H1 (cell line): ENCODE results near the gene ZNG1A. TPM values are rescaled to one million over a fixed set of nuclear protein-coding genes. Genes with fewer than 3 reads are reported as not detected.

Source experiments
- CTCF ChIA-PET: fragments of 300-600 bp; sonication (Branson Sonifier 250); formaldehyde crosslinking; loops from one replicate; lab custom pipeline; 2021; ENCODE audit not compliant: partially characterized antibody; lab: Charles Lee
- POLR2A ChIA-PET: fragments of 300-600 bp; sonication (Branson Sonifier 250); formaldehyde crosslinking; loops from one replicate; lab custom pipeline; 2021; ENCODE audit warnings: inconsistent platforms; ENCODE audit not compliant: partially characterized antibody; lab: Charles Lee
- DNase-seq, 2 experiments: peaks; one replicate each; pipeline versions ENCODE4 v3.0.0 to v3.0.0-alpha.2; 2010 to 2022; ENCODE audit warnings: low spot score in 2 of 2, low read depth in 1 of 2, mixed read lengths in 1 of 2
- FAIRE-seq: peaks from 2 replicates; lab custom pipeline; 2011; peaks lifted over from hg19 to GRCh38; lab: Jason Lieb, UNC
- H2AFZ ChIP-seq: 2 replicates; pipeline ENCODE4 v1.8.1; 2012; ENCODE audit warnings: low read length, inconsistent platforms
- H2AK5ac ChIP-seq: 2 replicates; pipeline ENCODE4 v1.6.1; 2013; ENCODE audit warnings: low read depth, low read length
- H2BK120ac ChIP-seq: replicated peaks from 2 replicates; pipeline ENCODE3; 2013; ENCODE audit warnings: low read depth, low read length, inconsistent platforms
- H2BK12ac ChIP-seq: 2 replicates; pipeline ENCODE4 v1.6.1; 2013; ENCODE audit warnings: low read depth, low read length
- H2BK15ac ChIP-seq: 2 replicates; pipeline ENCODE4 v1.6.1; 2013; ENCODE audit warnings: low read length
- H2BK20ac ChIP-seq: 2 replicates; pipeline ENCODE4 v1.6.1; 2013; ENCODE audit warnings: low read length
- H2BK5ac ChIP-seq: 2 replicates; pipeline ENCODE4 v1.6.1; 2013; ENCODE audit warnings: low read depth, low read length
- H3K14ac ChIP-seq: 2 replicates; pipeline ENCODE4 v1.6.1; 2013; ENCODE audit warnings: inconsistent platforms; ENCODE audit not compliant: insufficient read length
- H3K18ac ChIP-seq: 2 replicates; pipeline ENCODE4 v1.6.1; 2013; ENCODE audit warnings: low read length; ENCODE audit errors: extremely low read depth
- H3K23ac ChIP-seq: 2 replicates; pipeline ENCODE4 v1.6.1; 2013; ENCODE audit warnings: inconsistent platforms; ENCODE audit not compliant: insufficient read length
- H3K23me2 ChIP-seq: 2 replicates; pipeline ENCODE4 v1.6.1; 2013; ENCODE audit warnings: low read depth, low read length
- H3K27ac ChIP-seq: 2 replicates; pipeline ENCODE4 v1.6.1; 2011; ENCODE audit warnings: low read depth, low read length, inconsistent platforms
- H3K27me3 ChIP-seq, 4 experiments: replicated peaks in 1 of 4; 1 replicate in 1 of 4; 2 replicates in 3 of 4; pipeline versions ENCODE4 v1.6.1 to v1.8.1; 2011 to 2013; ENCODE audit warnings: low read length in 3 of 4, mild to moderate bottlenecking in 3 of 4, inconsistent platforms in 2 of 4, mixed read lengths in 2 of 4, moderate library complexity in 1 of 4; ENCODE audit not compliant: control insufficient read depth in 3 of 4, insufficient read depth in 3 of 4; ENCODE audit errors: extremely low read depth in 1 of 4
- H3K36me3 ChIP-seq, 4 experiments: 2 replicates each; pipeline versions ENCODE4 v1.6.1 to v1.8.1; 2011 to 2013; ENCODE audit warnings: mild to moderate bottlenecking in 4 of 4, low read length in 3 of 4, moderate library complexity in 2 of 4, control low read depth in 1 of 4, inconsistent platforms in 1 of 4; ENCODE audit not compliant: insufficient read depth in 4 of 4, control insufficient read depth in 2 of 4
- H3K4ac ChIP-seq: replicated peaks from 2 replicates; pipeline ENCODE3; 2013; ENCODE audit warnings: low read length, low read depth, mixed read lengths, inconsistent platforms; ENCODE audit not compliant: insufficient read length
- H3K4me1 ChIP-seq, 4 experiments: replicated peaks in 1 of 4; 1 replicate in 1 of 4; 2 replicates in 3 of 4; pipeline versions ENCODE4 v1.6.1 to v1.8.1; 2011 to 2013; ENCODE audit warnings: low read length in 3 of 4, inconsistent platforms in 2 of 4, mixed read lengths in 1 of 4; ENCODE audit not compliant: insufficient read depth in 4 of 4, control insufficient read depth in 3 of 4
- H3K4me2 ChIP-seq, 2 experiments: 2 replicates each; pipeline versions ENCODE4 v1.6.1 to v1.8.1; 2011 to 2013; ENCODE audit warnings: low read depth in 2 of 2, low read length in 2 of 2, control low read depth in 1 of 2, inconsistent platforms in 1 of 2, mild to moderate bottlenecking in 1 of 2; ENCODE audit not compliant: insufficient read depth in 1 of 2
- H3K4me3 ChIP-seq, 4 experiments: fragments of 200-600, 300-600 bp in 1 of 4; sonication (generic), shearing (Covaris generic), sonication (Bioruptor Twin) in 1 of 4; 2 replicates each; pipeline versions ENCODE4 v1.5.1 to v1.8.1; 2011 to 2016; ENCODE audit warnings: low read length in 4 of 4, low read depth in 3 of 4, control low read depth in 2 of 4, inconsistent platforms in 2 of 4, mild to moderate bottlenecking in 2 of 4, mixed read lengths in 1 of 4, moderate library complexity in 1 of 4; ENCODE audit not compliant: insufficient read depth in 2 of 4; ENCODE audit errors: extremely low read depth in 1 of 4
- H3K56ac ChIP-seq: replicated peaks from 2 replicates; pipeline ENCODE3; 2013; ENCODE audit warnings: low read depth, mild to moderate bottlenecking, mixed read lengths, low read length, inconsistent platforms; ENCODE audit not compliant: insufficient read length
- H3K79me1 ChIP-seq: 2 replicates; pipeline ENCODE4 v1.6.1; 2013; ENCODE audit warnings: low read depth, low read length, control low read depth
- H3K79me2 ChIP-seq, 2 experiments: 2 replicates each; pipeline versions ENCODE4 v1.6.1 to v1.8.1; 2012 to 2013; ENCODE audit warnings: low read length in 2 of 2, mild to moderate bottlenecking in 2 of 2, inconsistent platforms in 1 of 2; ENCODE audit not compliant: insufficient read depth in 2 of 2, control insufficient read depth in 1 of 2
- H3K9ac ChIP-seq, 4 experiments: replicated peaks in 1 of 4; 1 replicate in 1 of 4; 2 replicates in 3 of 4; pipeline versions ENCODE4 v1.6.1 to v1.8.1; 2011 to 2013; ENCODE audit warnings: low read depth in 3 of 4, low read length in 3 of 4, control low read depth in 2 of 4, mild to moderate bottlenecking in 2 of 4, moderate library complexity in 2 of 4, inconsistent platforms in 1 of 4; ENCODE audit errors: extremely low read depth in 1 of 4
- H3K9me3 ChIP-seq, 2 experiments: 2 replicates each; pipeline versions ENCODE4 v1.6.1 to v1.8.1; 2012 to 2013; ENCODE audit warnings: mild to moderate bottlenecking in 2 of 2, moderate library complexity in 2 of 2, control low read depth in 1 of 2, inconsistent platforms in 1 of 2, low read depth in 1 of 2, low read length in 1 of 2, mixed read lengths in 1 of 2; ENCODE audit not compliant: insufficient read depth in 2 of 2
- H4K20me1 ChIP-seq, 2 experiments: replicated peaks in 1 of 2; 2 replicates each; pipeline versions ENCODE3 to v1.8.1; 2011 to 2013; ENCODE audit warnings: inconsistent platforms in 2 of 2, low read length in 2 of 2, mild to moderate bottlenecking in 1 of 2; ENCODE audit not compliant: insufficient read depth in 2 of 2, control insufficient read depth in 1 of 2
- H4K5ac ChIP-seq: 2 replicates; pipeline ENCODE4 v1.6.1; 2013; ENCODE audit warnings: low read length, low read depth, mixed read lengths, inconsistent platforms; ENCODE audit not compliant: insufficient read length
- H4K8ac ChIP-seq: 2 replicates; pipeline ENCODE4 v1.8.0; 2013; ENCODE audit warnings: mild to moderate bottlenecking, moderate library complexity, low read length, inconsistent platforms; ENCODE audit not compliant: insufficient read depth; ENCODE audit errors: extremely low read depth
- H4K91ac ChIP-seq: replicated peaks from 2 replicates; pipeline ENCODE3; 2013; ENCODE audit warnings: low read length, mixed read lengths, inconsistent platforms; ENCODE audit not compliant: insufficient read length
- CHD2 ChIP-seq: IDR thresholded peaks from 2 replicates; pipeline ENCODE4 v1.6.1; 2012; ENCODE audit warnings: low read length, improper control_type of control experiment
- NRF1 ChIP-seq: IDR thresholded peaks from 2 replicates; pipeline ENCODE4 v1.6.1; 2011; ENCODE audit warnings: mild to moderate bottlenecking, low read depth, low read length, improper control_type of control experiment
- POLR2AphosphoS5 ChIP-seq: IDR thresholded peaks from 2 replicates; pipeline ENCODE4 v1.6.1; 2011; ENCODE audit warnings: low read depth, low read length
- TBP ChIP-seq: IDR thresholded peaks from 2 replicates; pipeline ENCODE4 v1.6.1; 2011; ENCODE audit warnings: low read depth, low read length, improper control_type of control experiment
- TEAD4 ChIP-seq: IDR thresholded peaks from 2 replicates; pipeline ENCODE4 v1.6.1; 2012; ENCODE audit warnings: low read depth, low read length, inconsistent platforms, mixed read lengths
- WGBS, 2 experiments: shearing (Covaris generic) in 1 of 2; methylation state at CpG; one replicate each; pipeline versions ENCODE4 v1.1.6 to v1.1.7; 2013 to 2015; ENCODE audit warnings: low lambda C conversion rate in 2 of 2, mixed read lengths in 2 of 2, inconsistent platforms in 1 of 2, low coverage in 1 of 2, missing lambda C conversion rate in 1 of 2; ENCODE audit not compliant: insufficient replicate concordance in 2 of 2, insufficient coverage in 1 of 2, insufficient read length in 1 of 2; ENCODE audit errors: extremely low coverage in 1 of 2, missing lambda C conversion rate in 1 of 2; 5-methylcytosine and 5-hydroxymethylcytosine counted together
- polyA plus RNA-seq, 7 experiments: library from polyadenylated mRNA; depleted of rRNA in 3 of 7; stranded (reverse) in 5 of 7; unstranded in 2 of 7; fragments of >200 nt in 5 of 7; fragments of 200-250 nt in 2 of 7; gene quantifications; 1 replicate in 5 of 7; 2 replicates in 1 of 7; 4 replicates in 1 of 7; pipeline versions ENCODE4 v1.2.1 to v1.2.3, GENCODE V29; 2011 to 2013; ENCODE audit warnings: missing spikeins in 2 of 7, mixed read lengths in 2 of 7
- total RNA-seq: library from RNA; stranded (reverse); fragmentation: NEBNext Ultra II Directional; extraction: Animal tissue kit (Norgen Biotek cat#: 25700); gene quantifications from 2 replicates; pipeline ENCODE4 v1.2.1, GENCODE V29; 2021
- TF ChIP-seq, protein P1 (sequence below): IDR thresholded peaks from 2 replicates; pipeline ENCODE4 v1.6.1; 2012; ENCODE audit warnings: inconsistent platforms
- TF ChIP-seq, protein P2 (sequence below): IDR thresholded peaks from 2 replicates; pipeline ENCODE4 v1.6.1; 2012; ENCODE audit warnings: inconsistent platforms
- TF ChIP-seq, protein P3 (sequence below): IDR thresholded peaks from 2 replicates; pipeline ENCODE4 v1.6.1; 2011; ENCODE audit warnings: low read depth, mild to moderate bottlenecking, low read length; ENCODE audit not compliant: insufficient read depth

ZNG1A gene
- total and polyA plus RNA-seq, 2 of the 8 experiments (the other 6 are each of a cell fraction or from before 2014, with no cell fraction given), result 18.2 to 46.5 TPM

DNA sequence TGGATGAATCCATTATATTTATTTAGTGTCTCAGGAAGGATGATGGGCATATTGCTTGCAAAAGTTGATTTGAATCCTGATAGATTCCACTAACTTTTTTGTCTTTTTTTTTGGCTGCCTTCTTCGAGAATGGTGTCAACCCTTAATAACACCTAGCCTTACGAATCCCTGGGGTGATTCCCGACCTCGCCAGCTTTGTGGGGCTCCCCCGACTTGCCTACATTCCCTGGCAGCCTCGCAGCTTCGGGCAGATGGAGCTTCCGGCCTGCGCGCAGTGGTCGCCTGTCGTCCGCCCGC lies 35.4 kb upstream of the ZNG1A start:
- Histone ChIP-seq H3K36me3 (no peaks in the 10 kb centered on the region), H2BK12ac (no peak overlapping the region), H3K23ac (no peak overlapping the region), H3K27ac (no peak overlapping the region), H2BK15ac (no peak overlapping the region), H2BK20ac (no peak overlapping the region), H4K5ac (no peak overlapping the region), H3K56ac (no peak overlapping the region), H4K8ac (peak overlapping the region; percentile 95), H3K14ac (no peak overlapping the region), H3K23me2 (peaks cover 3% of the 10 kb centered on the region; the same call in 1 of the 2 replicates), H2BK5ac (no peak overlapping the region), H3K9me3 (no peaks in the 10 kb centered on the region; a peak in 1 of 4 replicates), H3K27me3 (peaks cover 0 to 27% (median 18%) of the 10 kb centered on the region in 4 experiments; a peak in 6 of 7 replicates), H3K18ac (no peak overlapping the region), H3K79me1 (no peaks in the 10 kb centered on the region), H3K4me1 (peaks cover 0 to 2% (median 0%) of the 10 kb centered on the region in 4 experiments; a peak in 2 of 7 replicates), H3K4me3 (peak overlapping the region; percentile 44 to 71 (median 62)), H2AK5ac (no peak overlapping the region), H4K91ac (no peak overlapping the region), H3K79me2 (no peaks in the 10 kb centered on the region), H2BK120ac (no peak overlapping the region), H2AFZ (0 out of 2 replicates have a peak overlapping the region, but pooled peaks have one; percentile 36), H4K20me1 (no peaks in the 10 kb centered on the region), H3K4ac (no peak overlapping the region), H3K9ac (peak overlapping the region in 1 of 4 experiments; percentile 48; a peak in 2 of 7 replicates), H3K4me2 (peak overlapping the region; percentile 71 to 88)
- POLR2A ChIA-PET, result interaction anchor here (1.4 kb wide), 1 partner anchor 9 kb away, joined by 5 read pairs; no protein-coding TSS in a partner anchor
- TF ChIP-seq, protein P1, sequence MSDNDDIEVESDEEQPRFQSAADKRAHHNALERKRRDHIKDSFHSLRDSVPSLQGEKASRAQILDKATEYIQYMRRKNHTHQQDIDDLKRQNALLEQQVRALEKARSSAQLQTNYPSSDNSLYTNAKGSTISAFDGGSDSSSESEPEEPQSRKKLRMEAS, result peak; percentile 69
- TF ChIP-seq NRF1 (no peak), TEAD4 (no peak), POLR2AphosphoS5 (no peak), CHD2 (no peak), TBP (peak; percentile 66; the same call in 1 of the 2 replicates)
- TF ChIP-seq, protein P2, sequence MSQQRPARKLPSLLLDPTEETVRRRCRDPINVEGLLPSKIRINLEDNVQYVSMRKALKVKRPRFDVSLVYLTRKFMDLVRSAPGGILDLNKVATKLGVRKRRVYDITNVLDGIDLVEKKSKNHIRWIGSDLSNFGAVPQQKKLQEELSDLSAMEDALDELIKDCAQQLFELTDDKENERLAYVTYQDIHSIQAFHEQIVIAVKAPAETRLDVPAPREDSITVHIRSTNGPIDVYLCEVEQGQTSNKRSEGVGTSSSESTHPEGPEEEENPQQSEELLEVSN, result peak; percentile 82
- TF ChIP-seq, protein P3, sequence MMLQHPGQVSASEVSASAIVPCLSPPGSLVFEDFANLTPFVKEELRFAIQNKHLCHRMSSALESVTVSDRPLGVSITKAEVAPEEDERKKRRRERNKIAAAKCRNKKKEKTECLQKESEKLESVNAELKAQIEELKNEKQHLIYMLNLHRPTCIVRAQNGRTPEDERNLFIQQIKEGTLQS, result no peak
- FAIRE-seq (no peak), DNase-seq (no peak)
- 7% methylated on average over 14 of the region's 14 CpGs; no CpG with 5 or more reads in 1 of the 2 experiments for WGBS, 2 experiments
- CTCF ChIA-PET, result interaction anchor here (1.1 kb wide), 2 partner anchors 94 to 100 kb away, joined by 3 to 4 read pairs; no protein-coding TSS in a partner anchor
